ENCODE measurements around the gene DIP2C.
"Not testable (repeated sequence)": the region's sequence is repeated elsewhere in the genome, so short reads cannot be mapped to it uniquely, and the experiment has no call there.

The DIP2C gene

GRCh38 chr10:456486-456885 lies 233.0 kb downstream of the DIP2C start:
- H3K27me3 ChIP-seq (ENCODE audit: insufficient read depth, low read length), result no peaks in the 10 kb centered on the region
- H3K9me3 ChIP-seq (ENCODE audit: low read length), result peaks cover 6% of the 10 kb centered on the region
- no peak overlapping the region for H2AFZ ChIP-seq (ENCODE audit: low read depth, low read length)
- peaks cover 16% of the 10 kb centered on the region for H3K4me1 ChIP-seq (ENCODE audit: insufficient read depth, low read length)
- no peak overlapping the region for H3K4me3 ChIP-seq (ENCODE audit: low read length)
- peaks cover 6% of the 10 kb centered on the region for H3K36me3 ChIP-seq (ENCODE audit: insufficient read depth, low read length)

GRCh38 chr10:454860-455259 lies 234.6 kb downstream of the DIP2C start:
- H3K4me3 ChIP-seq (ENCODE audit: low read length), result no peak overlapping the region
- H3K27me3 ChIP-seq (ENCODE audit: insufficient read depth, low read length), result no peaks in the 10 kb centered on the region
- no peak overlapping the region for H2AFZ ChIP-seq (ENCODE audit: low read depth, low read length)
- peaks cover 5% of the 10 kb centered on the region for H3K36me3 ChIP-seq (ENCODE audit: insufficient read depth, low read length)
- peaks cover 16% of the 10 kb centered on the region for H3K4me1 ChIP-seq (ENCODE audit: insufficient read depth, low read length)
- H3K9me3 ChIP-seq (ENCODE audit: low read length), result peaks cover 5% of the 10 kb centered on the region

GRCh38 chr10:453647-454046 lies 235.8 kb downstream of the DIP2C start:
- Histone ChIP-seq H3K4me3 (ENCODE audit: low read length) (no peak overlapping the region), H3K4me1 (ENCODE audit: insufficient read depth, low read length) (peaks cover 16% of the 10 kb centered on the region), H3K27me3 (ENCODE audit: insufficient read depth, low read length) (no peaks in the 10 kb centered on the region), H3K36me3 (ENCODE audit: insufficient read depth, low read length) (no peaks in the 10 kb centered on the region), H3K9me3 (ENCODE audit: low read length) (no peaks in the 10 kb centered on the region), H2AFZ (ENCODE audit: low read depth, low read length) (no peak overlapping the region)

GRCh38 chr10:452512-453426 lies 236.7 kb downstream of the DIP2C start:
- Histone ChIP-seq H3K4me3 (ENCODE audit: low read length) (no peak overlapping the region), H3K4me1 (ENCODE audit: insufficient read depth, low read length) (peaks cover 16% of the 10 kb centered on the region), H2AFZ (ENCODE audit: low read depth, low read length) (no peak overlapping the region), H3K36me3 (ENCODE audit: insufficient read depth, low read length) (no peaks in the 10 kb centered on the region), H3K9me3 (ENCODE audit: low read length) (no peaks in the 10 kb centered on the region), H3K27me3 (ENCODE audit: insufficient read depth, low read length) (no peaks in the 10 kb centered on the region)

- no peak overlapping the region for H3K4me3 ChIP-seq (ENCODE audit: low read length)
- H3K9me3 ChIP-seq (ENCODE audit: low read length), result no peaks in the 10 kb centered on the region
- H3K4me1 ChIP-seq (ENCODE audit: insufficient read depth, low read length), result peaks cover 16% of the 10 kb centered on the region
- H2AFZ ChIP-seq (ENCODE audit: low read depth, low read length), result no peak overlapping the region
- H3K36me3 ChIP-seq (ENCODE audit: insufficient read depth, low read length), result no peaks in the 10 kb centered on the region
- H3K27me3 ChIP-seq (ENCODE audit: insufficient read depth, low read length), result no peaks in the 10 kb centered on the region
Measured at GRCh38 chr10:451856-452255, 237.6 kb downstream of the DIP2C start.

- peaks cover 16% of the 10 kb centered on the region for H3K4me1 ChIP-seq (ENCODE audit: insufficient read depth, low read length)
- H2AFZ ChIP-seq (ENCODE audit: low read depth, low read length), result no peak overlapping the region
- no peaks in the 10 kb centered on the region for H3K27me3 ChIP-seq (ENCODE audit: insufficient read depth, low read length)
- no peak overlapping the region for H3K4me3 ChIP-seq (ENCODE audit: low read length)
- H3K9me3 ChIP-seq (ENCODE audit: low read length), result no peaks in the 10 kb centered on the region
- H3K36me3 ChIP-seq (ENCODE audit: insufficient read depth, low read length), result peaks cover 5% of the 10 kb centered on the region
Measured at GRCh38 chr10:451021-451471, 238.4 kb downstream of the DIP2C start.

- no peak overlapping the region for H2AFZ ChIP-seq (ENCODE audit: low read depth, low read length)
- peaks cover 9% of the 10 kb centered on the region for H3K36me3 ChIP-seq (ENCODE audit: insufficient read depth, low read length)
- peaks cover 16% of the 10 kb centered on the region for H3K4me1 ChIP-seq (ENCODE audit: insufficient read depth, low read length)
- H3K9me3 ChIP-seq (ENCODE audit: low read length), result no peaks in the 10 kb centered on the region
- no peak overlapping the region for H3K4me3 ChIP-seq (ENCODE audit: low read length)
- H3K27me3 ChIP-seq (ENCODE audit: insufficient read depth, low read length), result no peaks in the 10 kb centered on the region
Measured at GRCh38 chr10:450463-450862, 239.0 kb downstream of the DIP2C start.

- H3K27me3 ChIP-seq (ENCODE audit: insufficient read depth, low read length); H3K9me3 ChIP-seq (ENCODE audit: low read length); H3K4me3 ChIP-seq (ENCODE audit: low read length); H2AFZ ChIP-seq (ENCODE audit: low read depth, low read length): not testable (repeated sequence)
- H3K36me3 ChIP-seq (ENCODE audit: insufficient read depth, low read length), result peaks cover 12% of the 10 kb centered on the region
- H3K4me1 ChIP-seq (ENCODE audit: insufficient read depth, low read length), result peaks cover 16% of the 10 kb centered on the region
Measured at GRCh38 chr10:449331-449730, 240.1 kb downstream of the DIP2C start.

- Histone ChIP-seq H3K9me3 (ENCODE audit: low read length) (no peaks in the 10 kb centered on the region), H3K4me3 (ENCODE audit: low read length) (no peak overlapping the region), H3K4me1 (ENCODE audit: insufficient read depth, low read length) (no peaks in the 10 kb centered on the region), H3K36me3 (ENCODE audit: insufficient read depth, low read length) (peaks cover 31% of the 10 kb centered on the region), H3K27me3 (ENCODE audit: insufficient read depth, low read length) (no peaks in the 10 kb centered on the region), H2AFZ (ENCODE audit: low read depth, low read length) (no peak overlapping the region)
Measured at GRCh38 chr10:443459-443858, 246.0 kb downstream of the DIP2C start.

- H3K27me3 ChIP-seq (ENCODE audit: insufficient read depth, low read length), result no peaks in the 10 kb centered on the region
- H3K36me3 ChIP-seq (ENCODE audit: insufficient read depth, low read length), result peaks cover 33% of the 10 kb centered on the region
- no peaks in the 10 kb centered on the region for H3K4me1 ChIP-seq (ENCODE audit: insufficient read depth, low read length)
- no peaks in the 10 kb centered on the region for H3K9me3 ChIP-seq (ENCODE audit: low read length)
- H2AFZ ChIP-seq (ENCODE audit: low read depth, low read length), result no peak overlapping the region
- no peak overlapping the region for H3K4me3 ChIP-seq (ENCODE audit: low read length)
Measured at GRCh38 chr10:442209-442608, 247.3 kb downstream of the DIP2C start.

GRCh38 chr10:441659-442058 lies 247.8 kb downstream of the DIP2C start:
- H3K36me3 ChIP-seq (ENCODE audit: insufficient read depth, low read length), result peaks cover 35% of the 10 kb centered on the region
- no peaks in the 10 kb centered on the region for H3K27me3 ChIP-seq (ENCODE audit: insufficient read depth, low read length)
- no peak overlapping the region for H3K4me3 ChIP-seq (ENCODE audit: low read length)
- no peaks in the 10 kb centered on the region for H3K4me1 ChIP-seq (ENCODE audit: insufficient read depth, low read length)
- H2AFZ ChIP-seq (ENCODE audit: low read depth, low read length), result no peak overlapping the region
- no peaks in the 10 kb centered on the region for H3K9me3 ChIP-seq (ENCODE audit: low read length)

- Histone ChIP-seq H3K9me3 (ENCODE audit: low read length) (peaks cover 4% of the 10 kb centered on the region), H3K4me1 (ENCODE audit: insufficient read depth, low read length) (no peaks in the 10 kb centered on the region), H2AFZ (ENCODE audit: low read depth, low read length) (no peak overlapping the region), H3K36me3 (ENCODE audit: insufficient read depth, low read length) (peaks cover 30% of the 10 kb centered on the region), H3K4me3 (ENCODE audit: low read length) (no peak overlapping the region), H3K27me3 (ENCODE audit: insufficient read depth, low read length) (no peaks in the 10 kb centered on the region)
Measured at GRCh38 chr10:440127-440526, 249.3 kb downstream of the DIP2C start.

- peaks cover 4% of the 10 kb centered on the region for H3K9me3 ChIP-seq (ENCODE audit: low read length)
- no peaks in the 10 kb centered on the region for H3K27me3 ChIP-seq (ENCODE audit: insufficient read depth, low read length)
- H3K36me3 ChIP-seq (ENCODE audit: insufficient read depth, low read length), result peaks cover 31% of the 10 kb centered on the region
- no peaks in the 10 kb centered on the region for H3K4me1 ChIP-seq (ENCODE audit: insufficient read depth, low read length)
- H2AFZ ChIP-seq (ENCODE audit: low read depth, low read length), result no peak overlapping the region
- no peak overlapping the region for H3K4me3 ChIP-seq (ENCODE audit: low read length)
Measured at GRCh38 chr10:437698-438490, 251.6 kb downstream of the DIP2C start.
